ENCODE data around the gene FRRS1.
"Not testable (repeated sequence)": the region's sequence is repeated elsewhere in the genome, so short reads cannot be mapped to it uniquely, and the experiment has no call there.

Gene FRRS1

GRCh38 chr1:99766378-99766800 lies at the start of gene FRRS1:
Gene FRRS1, minus strand, starts transcription at chr1:99766635. Its CDS starts 17,867 bp downstream, at chr1:99748768.
- Histone ChIP-seq H2AFZ (ENCODE audit: low read depth, low read length) (peak within 1 kb of the TSS; percentile 31), H3K27me3 (ENCODE audit: insufficient read depth, low read length) (no peaks in the 10 kb centered on the region), H3K4me3 (ENCODE audit: low read length) (peak within 1 kb of the TSS; percentile 57), H3K36me3 (ENCODE audit: insufficient read depth, low read length) (no peaks in the 10 kb centered on the region), H3K4me1 (ENCODE audit: insufficient read depth, low read length) (peaks cover 39% of the 10 kb centered on the region), H3K9me3 (ENCODE audit: low read length) (no peaks in the 10 kb centered on the region)

- Histone ChIP-seq H3K9me3 (ENCODE audit: low read length) (no peaks in the 10 kb centered on the region), H3K36me3 (ENCODE audit: insufficient read depth, low read length) (no peaks in the 10 kb centered on the region), H3K4me1 (ENCODE audit: insufficient read depth, low read length) (no peaks in the 10 kb centered on the region), H3K4me3 (ENCODE audit: low read length) (no peak overlapping the region), H3K27me3 (ENCODE audit: insufficient read depth, low read length) (no peaks in the 10 kb centered on the region), H2AFZ (ENCODE audit: low read depth, low read length) (no peak overlapping the region)
Measured at GRCh38 chr1:99814373-99814900, 48.0 kb upstream of the FRRS1 start.

- Histone ChIP-seq H3K36me3 (ENCODE audit: insufficient read depth, low read length) (no peaks in the 10 kb centered on the region), H3K9me3 (ENCODE audit: low read length) (no peaks in the 10 kb centered on the region), H2AFZ (ENCODE audit: low read depth, low read length) (no peak overlapping the region), H3K4me1 (ENCODE audit: insufficient read depth, low read length) (peaks cover 3% of the 10 kb centered on the region), H3K27me3 (ENCODE audit: insufficient read depth, low read length) (no peaks in the 10 kb centered on the region), H3K4me3 (ENCODE audit: low read length) (no peak overlapping the region)
Measured at GRCh38 chr1:99811747-99812146, 45.3 kb upstream of the FRRS1 start.

GRCh38 chr1:99811075-99811474 lies 44.6 kb upstream of the FRRS1 start:
- no peak overlapping the region for H3K4me3 ChIP-seq (ENCODE audit: low read length)
- H3K4me1 ChIP-seq (ENCODE audit: insufficient read depth, low read length): peaks cover 3% of the 10 kb centered on the region
- H3K36me3 ChIP-seq (ENCODE audit: insufficient read depth, low read length): no peaks in the 10 kb centered on the region
- no peaks in the 10 kb centered on the region for H3K9me3 ChIP-seq (ENCODE audit: low read length)
- no peak overlapping the region for H2AFZ ChIP-seq (ENCODE audit: low read depth, low read length)
- H3K27me3 ChIP-seq (ENCODE audit: insufficient read depth, low read length): no peaks in the 10 kb centered on the region

- Histone ChIP-seq H3K4me3 (ENCODE audit: low read length) (no peak overlapping the region), H3K9me3 (ENCODE audit: low read length) (no peaks in the 10 kb centered on the region), H2AFZ (ENCODE audit: low read depth, low read length) (peak overlapping the region; percentile 83), H3K4me1 (ENCODE audit: insufficient read depth, low read length) (peaks cover 3% of the 10 kb centered on the region), H3K36me3 (ENCODE audit: insufficient read depth, low read length) (no peaks in the 10 kb centered on the region), H3K27me3 (ENCODE audit: insufficient read depth, low read length) (no peaks in the 10 kb centered on the region)
Measured at GRCh38 chr1:99808391-99809115, 42.1 kb upstream of the FRRS1 start.

- H3K36me3 ChIP-seq (ENCODE audit: insufficient read depth, low read length): no peaks in the 10 kb centered on the region
- no peaks in the 10 kb centered on the region for H3K27me3 ChIP-seq (ENCODE audit: insufficient read depth, low read length)
- peaks cover 3% of the 10 kb centered on the region for H3K4me1 ChIP-seq (ENCODE audit: insufficient read depth, low read length)
- H2AFZ ChIP-seq (ENCODE audit: low read depth, low read length): no peak overlapping the region
- no peaks in the 10 kb centered on the region for H3K9me3 ChIP-seq (ENCODE audit: low read length)
- no peak overlapping the region for H3K4me3 ChIP-seq (ENCODE audit: low read length)
Measured at GRCh38 chr1:99806882-99807281, 40.4 kb upstream of the FRRS1 start.

GRCh38 chr1:99801584-99801983 lies 35.1 kb upstream of the FRRS1 start:
- Histone ChIP-seq H2AFZ (ENCODE audit: low read depth, low read length) (no peak overlapping the region), H3K27me3 (ENCODE audit: insufficient read depth, low read length) (no peaks in the 10 kb centered on the region), H3K36me3 (ENCODE audit: insufficient read depth, low read length) (no peaks in the 10 kb centered on the region), H3K4me1 (ENCODE audit: insufficient read depth, low read length) (no peaks in the 10 kb centered on the region), H3K4me3 (ENCODE audit: low read length) (no peak overlapping the region), H3K9me3 (ENCODE audit: low read length) (no peaks in the 10 kb centered on the region)

GRCh38 chr1:99793861-99794260 lies 27.4 kb upstream of the FRRS1 start:
- H2AFZ ChIP-seq (ENCODE audit: low read depth, low read length); H3K27me3 ChIP-seq (ENCODE audit: insufficient read depth, low read length); H3K36me3 ChIP-seq (ENCODE audit: insufficient read depth, low read length); H3K4me3 ChIP-seq (ENCODE audit: low read length); H3K4me1 ChIP-seq (ENCODE audit: insufficient read depth, low read length); H3K9me3 ChIP-seq (ENCODE audit: low read length): not testable (repeated sequence)

- no peak overlapping the region for H3K4me3 ChIP-seq (ENCODE audit: low read length)
- no peaks in the 10 kb centered on the region for H3K4me1 ChIP-seq (ENCODE audit: insufficient read depth, low read length)
- no peak overlapping the region for H2AFZ ChIP-seq (ENCODE audit: low read depth, low read length)
- H3K9me3 ChIP-seq (ENCODE audit: low read length): no peaks in the 10 kb centered on the region
- H3K27me3 ChIP-seq (ENCODE audit: insufficient read depth, low read length): no peaks in the 10 kb centered on the region
- no peaks in the 10 kb centered on the region for H3K36me3 ChIP-seq (ENCODE audit: insufficient read depth, low read length)
Measured at GRCh38 chr1:99789715-99790114, 23.3 kb upstream of the FRRS1 start.

GRCh38 chr1:99788896-99789295 lies 22.5 kb upstream of the FRRS1 start:
- H3K4me1 ChIP-seq (ENCODE audit: insufficient read depth, low read length): no peaks in the 10 kb centered on the region
- H3K27me3 ChIP-seq (ENCODE audit: insufficient read depth, low read length): no peaks in the 10 kb centered on the region
- no peak overlapping the region for H2AFZ ChIP-seq (ENCODE audit: low read depth, low read length)
- H3K4me3 ChIP-seq (ENCODE audit: low read length): no peak overlapping the region
- no peaks in the 10 kb centered on the region for H3K36me3 ChIP-seq (ENCODE audit: insufficient read depth, low read length)
- H3K9me3 ChIP-seq (ENCODE audit: low read length): no peaks in the 10 kb centered on the region

GRCh38 chr1:99786751-99787501 lies 20.5 kb upstream of the FRRS1 start:
- Histone ChIP-seq H3K4me1 (ENCODE audit: insufficient read depth, low read length) (no peaks in the 10 kb centered on the region), H3K4me3 (ENCODE audit: low read length) (no peak overlapping the region), H3K27me3 (ENCODE audit: insufficient read depth, low read length) (no peaks in the 10 kb centered on the region), H3K36me3 (ENCODE audit: insufficient read depth, low read length) (no peaks in the 10 kb centered on the region), H2AFZ (ENCODE audit: low read depth, low read length) (no peak overlapping the region), H3K9me3 (ENCODE audit: low read length) (no peaks in the 10 kb centered on the region)

GRCh38 chr1:99784809-99785255 lies 18.4 kb upstream of the FRRS1 start:
- H3K4me1 ChIP-seq (ENCODE audit: insufficient read depth, low read length): peaks cover 1% of the 10 kb centered on the region
- H3K27me3 ChIP-seq (ENCODE audit: insufficient read depth, low read length): no peaks in the 10 kb centered on the region
- no peak overlapping the region for H3K4me3 ChIP-seq (ENCODE audit: low read length)
- H3K36me3 ChIP-seq (ENCODE audit: insufficient read depth, low read length): no peaks in the 10 kb centered on the region
- H2AFZ ChIP-seq (ENCODE audit: low read depth, low read length): no peak overlapping the region
- H3K9me3 ChIP-seq (ENCODE audit: low read length): no peaks in the 10 kb centered on the region

GRCh38 chr1:99784143-99784542 lies 17.7 kb upstream of the FRRS1 start:
- Histone ChIP-seq H3K27me3 (ENCODE audit: insufficient read depth, low read length) (no peaks in the 10 kb centered on the region), H3K4me3 (ENCODE audit: low read length) (no peak overlapping the region), H3K4me1 (ENCODE audit: insufficient read depth, low read length) (peaks cover 1% of the 10 kb centered on the region), H3K36me3 (ENCODE audit: insufficient read depth, low read length) (no peaks in the 10 kb centered on the region), H3K9me3 (ENCODE audit: low read length) (no peaks in the 10 kb centered on the region), H2AFZ (ENCODE audit: low read depth, low read length) (no peak overlapping the region)
